ENCODE results near the gene NANOS3. TPM values are rescaled to one million over a fixed set of nuclear protein-coding genes. Genes with fewer than 3 reads are reported as not detected.
A peak's percentile ranks its signal among the peaks of the same experiment; 100 is the strongest.

Gene NANOS3
- total RNA-seq, 1 donor from 2014 or later: 3.5 TPM

DNA sequence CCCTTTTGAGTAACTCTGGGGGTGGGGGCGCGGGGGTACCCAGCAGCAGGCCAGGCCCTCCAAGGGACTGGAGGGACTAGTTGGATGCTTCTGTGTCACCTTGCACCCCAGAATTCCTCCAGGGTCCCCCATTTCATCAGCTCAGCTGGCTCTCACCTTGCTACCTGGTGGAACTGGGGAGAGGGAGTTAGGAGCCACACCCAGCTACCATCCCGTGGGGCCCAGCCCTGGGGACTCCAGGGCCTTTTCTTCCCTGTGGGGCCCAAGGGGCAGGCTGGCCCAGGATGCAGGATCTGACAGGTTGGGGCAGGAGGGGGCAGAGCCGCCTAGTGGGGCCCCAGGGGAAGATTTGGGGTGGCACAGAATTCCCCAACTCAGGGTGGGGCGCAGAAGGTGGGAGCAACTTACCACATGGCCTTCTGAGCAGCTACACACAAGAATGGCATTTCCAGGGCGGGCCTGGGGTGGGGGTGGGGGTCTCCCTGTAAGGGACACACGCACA, 32.8 kb upstream of the NANOS3 start:
- no peaks in the 10 kb centered on the region for H3K9me3 Mint-ChIP-seq (ENCODE audit: unreplicated experiment)
- H3K27ac Mint-ChIP-seq (ENCODE audit: unreplicated experiment): peak overlapping the region; percentile 96
- TF ChIP-seq, protein P1, sequence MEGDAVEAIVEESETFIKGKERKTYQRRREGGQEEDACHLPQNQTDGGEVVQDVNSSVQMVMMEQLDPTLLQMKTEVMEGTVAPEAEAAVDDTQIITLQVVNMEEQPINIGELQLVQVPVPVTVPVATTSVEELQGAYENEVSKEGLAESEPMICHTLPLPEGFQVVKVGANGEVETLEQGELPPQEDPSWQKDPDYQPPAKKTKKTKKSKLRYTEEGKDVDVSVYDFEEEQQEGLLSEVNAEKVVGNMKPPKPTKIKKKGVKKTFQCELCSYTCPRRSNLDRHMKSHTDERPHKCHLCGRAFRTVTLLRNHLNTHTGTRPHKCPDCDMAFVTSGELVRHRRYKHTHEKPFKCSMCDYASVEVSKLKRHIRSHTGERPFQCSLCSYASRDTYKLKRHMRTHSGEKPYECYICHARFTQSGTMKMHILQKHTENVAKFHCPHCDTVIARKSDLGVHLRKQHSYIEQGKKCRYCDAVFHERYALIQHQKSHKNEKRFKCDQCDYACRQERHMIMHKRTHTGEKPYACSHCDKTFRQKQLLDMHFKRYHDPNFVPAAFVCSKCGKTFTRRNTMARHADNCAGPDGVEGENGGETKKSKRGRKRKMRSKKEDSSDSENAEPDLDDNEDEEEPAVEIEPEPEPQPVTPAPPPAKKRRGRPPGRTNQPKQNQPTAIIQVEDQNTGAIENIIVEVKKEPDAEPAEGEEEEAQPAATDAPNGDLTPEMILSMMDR (IDR thresholded peaks at IDR 0.05): no peak
- H3K4me1 Mint-ChIP-seq (ENCODE audit: unreplicated experiment): peaks cover 52% of the 10 kb centered on the region
- H3K27me3 Mint-ChIP-seq (ENCODE audit: unreplicated experiment): no peaks in the 10 kb centered on the region
- DNase-seq (ENCODE audit: extremely low spot score, unreplicated experiment): no peak
- no peak overlapping the region for H3K4me3 Mint-ChIP-seq (ENCODE audit: unreplicated experiment)
- peaks cover 13% of the 10 kb centered on the region for H3K36me3 Mint-ChIP-seq (ENCODE audit: unreplicated experiment)

- Mint-ChIP-seq H3K27me3 (ENCODE audit: unreplicated experiment) (no peaks in the 10 kb centered on the region), H3K9me3 (ENCODE audit: unreplicated experiment) (no peaks in the 10 kb centered on the region), H3K4me1 (ENCODE audit: unreplicated experiment) (peaks cover 61% of the 10 kb centered on the region), H3K36me3 (ENCODE audit: unreplicated experiment) (no peaks in the 10 kb centered on the region), H3K4me3 (ENCODE audit: unreplicated experiment) (peak overlapping the region; percentile 55), H3K27ac (ENCODE audit: unreplicated experiment) (peak overlapping the region; percentile 100)
- TF ChIP-seq, protein P1 (IDR thresholded peaks at IDR 0.05): no peak
- DNase-seq (ENCODE audit: extremely low spot score, unreplicated experiment): peak; percentile 98
These were observed 30.2 kb upstream of the NANOS3 start for GRCh38 chr19:13846557-13847406.

GRCh38 chr19:13847407-13848339, 29.3 kb upstream of the NANOS3 start:
- DNase-seq (ENCODE audit: extremely low spot score, unreplicated experiment): peak; percentile 98
- Mint-ChIP-seq H3K27ac (ENCODE audit: unreplicated experiment) (peak overlapping the region; percentile 100), H3K36me3 (ENCODE audit: unreplicated experiment) (no peaks in the 10 kb centered on the region), H3K9me3 (ENCODE audit: unreplicated experiment) (no peaks in the 10 kb centered on the region), H3K4me3 (ENCODE audit: unreplicated experiment) (peak overlapping the region; percentile 55), H3K4me1 (ENCODE audit: unreplicated experiment) (peaks cover 67% of the 10 kb centered on the region), H3K27me3 (ENCODE audit: unreplicated experiment) (no peaks in the 10 kb centered on the region)
- TF ChIP-seq, protein P1 (IDR thresholded peaks at IDR 0.05): no peak

DNA sequence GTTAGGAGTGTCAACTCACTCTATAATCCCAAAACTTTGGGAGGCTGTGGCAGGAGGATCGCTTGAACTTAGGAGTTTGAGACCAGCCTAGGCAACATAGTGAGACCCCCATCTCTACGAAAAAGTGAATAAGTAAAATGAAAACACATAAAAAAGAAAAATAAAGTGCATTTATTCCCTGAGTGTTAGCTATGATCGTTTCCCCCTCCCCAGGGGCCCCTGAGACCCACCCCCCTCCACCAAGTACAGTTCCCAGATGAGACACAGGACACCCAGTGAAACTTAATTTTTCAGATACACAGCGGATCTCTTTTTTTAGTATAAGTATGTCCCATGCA, 28.6 kb upstream of the NANOS3 start:
- Mint-ChIP-seq H3K9me3 (ENCODE audit: unreplicated experiment) (no peaks in the 10 kb centered on the region), H3K4me1 (ENCODE audit: unreplicated experiment) (peaks cover 72% of the 10 kb centered on the region), H3K27me3 (ENCODE audit: unreplicated experiment) (no peaks in the 10 kb centered on the region), H3K4me3 (ENCODE audit: unreplicated experiment) (no peak overlapping the region), H3K36me3 (ENCODE audit: unreplicated experiment) (no peaks in the 10 kb centered on the region), H3K27ac (ENCODE audit: unreplicated experiment) (peak overlapping the region; percentile 100)
- no peak for DNase-seq (ENCODE audit: extremely low spot score, unreplicated experiment)
- TF ChIP-seq, protein P1 (IDR thresholded peaks at IDR 0.05): no peak
